Measurements from ENCODE around the gene FHL1.

- TF ChIP-seq, protein P1, sequence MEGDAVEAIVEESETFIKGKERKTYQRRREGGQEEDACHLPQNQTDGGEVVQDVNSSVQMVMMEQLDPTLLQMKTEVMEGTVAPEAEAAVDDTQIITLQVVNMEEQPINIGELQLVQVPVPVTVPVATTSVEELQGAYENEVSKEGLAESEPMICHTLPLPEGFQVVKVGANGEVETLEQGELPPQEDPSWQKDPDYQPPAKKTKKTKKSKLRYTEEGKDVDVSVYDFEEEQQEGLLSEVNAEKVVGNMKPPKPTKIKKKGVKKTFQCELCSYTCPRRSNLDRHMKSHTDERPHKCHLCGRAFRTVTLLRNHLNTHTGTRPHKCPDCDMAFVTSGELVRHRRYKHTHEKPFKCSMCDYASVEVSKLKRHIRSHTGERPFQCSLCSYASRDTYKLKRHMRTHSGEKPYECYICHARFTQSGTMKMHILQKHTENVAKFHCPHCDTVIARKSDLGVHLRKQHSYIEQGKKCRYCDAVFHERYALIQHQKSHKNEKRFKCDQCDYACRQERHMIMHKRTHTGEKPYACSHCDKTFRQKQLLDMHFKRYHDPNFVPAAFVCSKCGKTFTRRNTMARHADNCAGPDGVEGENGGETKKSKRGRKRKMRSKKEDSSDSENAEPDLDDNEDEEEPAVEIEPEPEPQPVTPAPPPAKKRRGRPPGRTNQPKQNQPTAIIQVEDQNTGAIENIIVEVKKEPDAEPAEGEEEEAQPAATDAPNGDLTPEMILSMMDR (IDR thresholded peaks at IDR 0.05) = no peak
- TF ChIP-seq POLR2AphosphoS5 (IDR thresholded peaks at IDR 0.05) (no peak), POLR2A (IDR thresholded peaks at IDR 0.05) (no peak)
Measured at GRCh38 chrX:136199365-136199764, 52.0 kb downstream of the FHL1 start.

Data from upper lobe of left lung (tissue), 4 donors.